Loucy (cell line): ENCODE data around the gene DIPK1A.

ENCODE experiments used
- EZH2phosphoT487 ChIP-seq: fragments of 200-600 bp; IDR thresholded peaks from 2 replicates; pipeline ENCODE4 v1.6.1; 2018; ENCODE audit warnings: antibody characterized with exemption, mild to moderate bottlenecking, moderate library complexity, borderline replicate concordance
- TF ChIP-seq, protein P1 (sequence below): fragments of 200-600 bp; sonication (generic); conservative IDR thresholded peaks from 2 replicates; pipeline ENCODE4 v1.5.1; 2014; ENCODE audit warnings: mild to moderate bottlenecking, antibody characterized with exemption, low read length

DNA sequence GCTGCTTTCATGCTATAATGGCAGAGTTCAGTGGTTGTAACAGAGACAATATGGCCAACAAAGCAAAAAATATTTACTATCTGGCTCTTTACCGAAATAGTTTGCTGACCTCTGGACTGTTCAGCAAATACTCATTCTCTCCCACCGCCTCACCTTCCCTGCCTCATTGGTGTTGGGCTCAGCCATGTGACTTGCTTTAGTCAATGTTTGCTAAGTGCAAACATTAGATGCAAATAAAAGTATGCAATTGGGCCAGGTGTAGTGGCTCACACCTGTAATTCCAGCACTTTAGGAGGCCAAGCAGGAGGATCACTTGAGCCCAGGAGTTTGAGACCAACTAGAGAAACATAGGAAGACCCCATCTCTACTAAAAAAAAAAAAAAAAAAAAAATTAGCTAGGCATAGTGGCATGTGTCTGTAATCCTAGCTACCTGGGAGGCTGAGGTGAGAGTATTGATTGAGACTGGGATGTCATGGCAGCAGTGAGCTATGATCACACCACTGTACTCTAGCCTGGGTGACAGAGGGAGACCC lies 74.3 kb downstream of the DIPK1A start:
- TF ChIP-seq, protein P1, sequence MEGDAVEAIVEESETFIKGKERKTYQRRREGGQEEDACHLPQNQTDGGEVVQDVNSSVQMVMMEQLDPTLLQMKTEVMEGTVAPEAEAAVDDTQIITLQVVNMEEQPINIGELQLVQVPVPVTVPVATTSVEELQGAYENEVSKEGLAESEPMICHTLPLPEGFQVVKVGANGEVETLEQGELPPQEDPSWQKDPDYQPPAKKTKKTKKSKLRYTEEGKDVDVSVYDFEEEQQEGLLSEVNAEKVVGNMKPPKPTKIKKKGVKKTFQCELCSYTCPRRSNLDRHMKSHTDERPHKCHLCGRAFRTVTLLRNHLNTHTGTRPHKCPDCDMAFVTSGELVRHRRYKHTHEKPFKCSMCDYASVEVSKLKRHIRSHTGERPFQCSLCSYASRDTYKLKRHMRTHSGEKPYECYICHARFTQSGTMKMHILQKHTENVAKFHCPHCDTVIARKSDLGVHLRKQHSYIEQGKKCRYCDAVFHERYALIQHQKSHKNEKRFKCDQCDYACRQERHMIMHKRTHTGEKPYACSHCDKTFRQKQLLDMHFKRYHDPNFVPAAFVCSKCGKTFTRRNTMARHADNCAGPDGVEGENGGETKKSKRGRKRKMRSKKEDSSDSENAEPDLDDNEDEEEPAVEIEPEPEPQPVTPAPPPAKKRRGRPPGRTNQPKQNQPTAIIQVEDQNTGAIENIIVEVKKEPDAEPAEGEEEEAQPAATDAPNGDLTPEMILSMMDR: no peak
- TF ChIP-seq EZH2phosphoT487: no peak
